Fibroblast of upper back skin (primary cell): ENCODE results near the gene FIS1.
"Not testable (repeated sequence)": the region's sequence is repeated elsewhere in the genome, so short reads cannot be mapped to it uniquely, and the experiment has no call there.

Source experiments
- DNase-seq: peaks from one replicate; pipeline ENCODE4 v3.0.0-alpha.2; 2013

The FIS1 gene

GRCh38 chr7:101201695-101202602, 42.9 kb downstream of the FIS1 start:
- DNase-seq = no peak

DNA sequence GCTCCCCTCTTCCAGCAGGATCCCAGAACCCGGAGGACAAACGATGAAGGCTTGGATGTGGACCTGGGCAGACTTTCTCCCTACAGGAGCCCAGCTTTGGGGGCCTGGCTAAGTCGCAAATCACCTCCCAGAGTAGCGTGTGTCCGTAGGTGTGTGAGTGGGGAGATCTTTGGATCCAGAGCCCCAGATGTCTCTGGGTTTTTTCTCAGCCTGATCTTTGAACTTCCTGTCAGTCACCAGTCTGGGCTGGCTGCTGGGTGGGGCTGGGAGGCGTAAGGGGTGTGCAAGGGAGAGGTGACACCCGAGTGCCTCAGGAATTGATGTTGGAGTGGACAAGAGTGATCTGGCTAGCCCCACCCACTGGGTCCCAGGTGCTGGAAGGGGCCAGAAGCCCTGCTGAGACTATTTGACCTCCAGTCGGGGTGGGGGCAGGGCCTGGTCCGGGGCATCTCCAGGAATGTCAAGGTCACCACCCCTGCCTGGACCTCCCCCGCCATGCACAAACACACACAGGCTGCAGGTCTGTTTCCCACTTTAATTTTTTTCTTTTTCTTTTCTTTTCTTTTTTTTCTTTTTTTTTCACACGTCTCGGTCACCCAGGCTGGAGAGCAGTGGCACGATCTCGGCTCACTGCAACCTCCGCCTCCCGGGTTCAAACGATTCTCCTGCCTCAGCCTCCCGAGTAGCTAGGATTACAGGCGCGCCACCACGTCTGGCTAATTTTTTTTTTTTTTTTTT, 43.9 kb downstream of the FIS1 start, which contains the start of gene MOGAT3:
Gene MOGAT3, minus strand, starts transcription at position 175 of the 738 bp plus-strand sequence. CDS start 182 bp downstream, outside the sequence.
- DNase-seq = no peak

DNA sequence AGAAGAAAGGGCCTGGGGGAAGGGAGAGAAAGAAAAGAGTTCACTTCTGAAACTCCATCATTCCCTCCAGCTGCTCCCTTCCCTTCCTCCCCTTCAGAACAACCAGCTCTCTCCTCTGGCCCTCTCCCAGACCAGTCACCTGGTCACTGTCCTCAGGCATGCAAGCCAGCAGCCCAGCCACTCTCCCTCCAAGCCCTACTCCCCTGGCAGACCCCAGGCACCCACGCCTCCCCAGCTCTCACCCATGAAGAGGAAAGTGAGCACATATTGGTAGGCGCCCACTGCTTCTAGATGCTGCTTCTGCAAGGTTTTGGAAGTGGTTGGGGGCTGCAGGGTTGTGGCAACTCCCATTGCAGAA, 44.4 kb downstream of the FIS1 start:
- DNase-seq = no peak

DNA sequence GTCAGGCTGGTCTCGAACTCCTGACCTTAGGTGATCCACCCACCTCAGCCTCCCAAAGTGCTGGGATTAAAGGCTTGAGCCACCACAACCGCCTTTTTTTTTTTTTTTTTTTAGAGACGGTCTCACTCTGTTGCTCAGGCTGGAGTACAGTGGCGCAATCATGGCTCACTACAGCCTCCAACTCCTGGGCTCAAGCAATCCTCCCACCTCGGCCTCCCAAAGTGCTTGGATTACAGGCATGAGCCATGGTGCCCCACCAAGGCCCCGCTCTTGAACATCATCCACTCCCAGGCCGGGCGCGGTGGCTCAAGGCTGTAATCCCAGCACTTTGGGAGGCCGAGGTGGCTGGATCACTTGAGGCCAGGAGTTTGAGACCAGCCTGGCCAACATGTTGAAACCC, 45.4 kb downstream of the FIS1 start:
- not testable (repeated sequence) for DNase-seq

DNA sequence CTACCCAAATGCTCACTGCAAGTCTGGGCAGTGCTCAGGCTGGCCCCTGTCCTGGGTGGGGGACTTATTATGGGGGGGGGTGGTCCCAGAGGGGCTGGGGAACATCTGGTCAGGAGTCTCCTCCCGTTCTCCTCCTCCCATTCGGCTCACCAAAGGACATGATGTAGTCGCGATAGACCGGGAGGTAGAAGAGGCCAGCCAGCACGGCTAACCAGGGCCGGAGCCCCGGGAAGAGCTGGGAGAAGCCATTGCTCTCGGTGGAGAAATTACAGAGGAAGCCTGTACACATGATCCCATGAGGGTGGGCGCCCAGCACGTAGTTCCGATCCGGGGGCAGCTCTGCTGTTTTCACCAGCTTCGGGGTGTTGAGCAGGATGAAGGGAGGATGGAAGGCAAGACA, 46.4 kb downstream of the FIS1 start:
- DNase-seq = no peak

GRCh38 chr7:101197991-101198390, 46.9 kb downstream of the FIS1 start:
- no peak for DNase-seq

DNA sequence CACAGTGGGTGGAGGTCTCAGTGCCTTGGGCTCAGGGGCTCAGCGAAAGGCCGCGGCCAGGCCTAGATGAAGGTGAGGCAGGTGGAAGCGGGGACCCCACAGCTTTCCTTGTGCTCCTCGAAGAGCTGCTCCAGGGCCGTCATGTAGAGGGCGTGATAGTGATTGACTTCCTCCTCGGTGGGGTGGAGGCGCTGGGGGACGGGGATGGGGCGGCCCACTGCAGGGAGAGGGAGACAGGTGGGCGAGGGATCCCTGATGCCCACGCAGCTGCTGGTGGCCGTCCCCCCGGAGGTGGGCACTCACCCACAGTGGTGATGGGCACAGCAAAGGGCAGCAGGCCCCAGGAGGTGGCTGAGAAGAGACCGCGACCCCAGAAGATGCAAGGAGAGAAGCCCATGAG, 49.0 kb downstream of the FIS1 start:
- DNase-seq = no peak
